Measurements from ENCODE around the gene FLT3LG.

DNA sequence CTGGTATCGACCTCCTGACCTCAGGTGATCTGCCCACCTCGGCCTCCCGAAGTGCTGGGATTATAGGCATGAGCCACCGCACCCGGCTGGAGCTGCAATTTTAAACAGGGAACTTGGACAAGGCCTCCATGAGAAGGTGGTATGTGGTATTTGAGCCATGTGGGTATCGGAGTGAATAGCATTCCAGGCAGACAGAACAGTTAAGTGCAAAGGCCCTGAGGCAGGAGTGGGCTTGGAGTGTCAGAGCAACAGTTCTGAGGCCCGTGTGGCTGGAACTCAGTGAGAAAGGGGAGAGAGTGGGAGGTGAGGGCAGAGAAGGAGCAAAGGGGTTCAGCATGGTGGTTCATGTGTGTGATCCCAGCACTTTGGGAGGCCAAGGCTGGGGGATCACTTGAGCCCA, 56.7 kb downstream of the FLT3LG start:
- TF ChIP-seq, protein P1, sequence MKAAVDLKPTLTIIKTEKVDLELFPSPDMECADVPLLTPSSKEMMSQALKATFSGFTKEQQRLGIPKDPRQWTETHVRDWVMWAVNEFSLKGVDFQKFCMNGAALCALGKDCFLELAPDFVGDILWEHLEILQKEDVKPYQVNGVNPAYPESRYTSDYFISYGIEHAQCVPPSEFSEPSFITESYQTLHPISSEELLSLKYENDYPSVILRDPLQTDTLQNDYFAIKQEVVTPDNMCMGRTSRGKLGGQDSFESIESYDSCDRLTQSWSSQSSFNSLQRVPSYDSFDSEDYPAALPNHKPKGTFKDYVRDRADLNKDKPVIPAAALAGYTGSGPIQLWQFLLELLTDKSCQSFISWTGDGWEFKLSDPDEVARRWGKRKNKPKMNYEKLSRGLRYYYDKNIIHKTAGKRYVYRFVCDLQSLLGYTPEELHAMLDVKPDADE (IDR thresholded peaks at IDR 0.05): no peak
- TF ChIP-seq, protein P2, sequence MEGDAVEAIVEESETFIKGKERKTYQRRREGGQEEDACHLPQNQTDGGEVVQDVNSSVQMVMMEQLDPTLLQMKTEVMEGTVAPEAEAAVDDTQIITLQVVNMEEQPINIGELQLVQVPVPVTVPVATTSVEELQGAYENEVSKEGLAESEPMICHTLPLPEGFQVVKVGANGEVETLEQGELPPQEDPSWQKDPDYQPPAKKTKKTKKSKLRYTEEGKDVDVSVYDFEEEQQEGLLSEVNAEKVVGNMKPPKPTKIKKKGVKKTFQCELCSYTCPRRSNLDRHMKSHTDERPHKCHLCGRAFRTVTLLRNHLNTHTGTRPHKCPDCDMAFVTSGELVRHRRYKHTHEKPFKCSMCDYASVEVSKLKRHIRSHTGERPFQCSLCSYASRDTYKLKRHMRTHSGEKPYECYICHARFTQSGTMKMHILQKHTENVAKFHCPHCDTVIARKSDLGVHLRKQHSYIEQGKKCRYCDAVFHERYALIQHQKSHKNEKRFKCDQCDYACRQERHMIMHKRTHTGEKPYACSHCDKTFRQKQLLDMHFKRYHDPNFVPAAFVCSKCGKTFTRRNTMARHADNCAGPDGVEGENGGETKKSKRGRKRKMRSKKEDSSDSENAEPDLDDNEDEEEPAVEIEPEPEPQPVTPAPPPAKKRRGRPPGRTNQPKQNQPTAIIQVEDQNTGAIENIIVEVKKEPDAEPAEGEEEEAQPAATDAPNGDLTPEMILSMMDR (conservative IDR thresholded peaks at IDR 0.05; ENCODE audit: low read depth in 2 of 2): no peak
- TF ChIP-seq POLR2AphosphoS5 (IDR thresholded peaks at IDR 0.05; ENCODE audit: low read depth) (no peak), EZH2 (IDR thresholded peaks at IDR 0.05; ENCODE audit: low read depth, unreplicated experiment) (no peak), EZH2phosphoT487 (IDR thresholded peaks at IDR 0.05; ENCODE audit: unreplicated experiment) (no peak), JUNB (IDR thresholded peaks at IDR 0.05; ENCODE audit: unreplicated experiment) (no peak), ZNF331 (CRISPR knock-in tag; IDR thresholded peaks at IDR 0.05; ENCODE audit: low read depth) (no peak), ZNF114 (CRISPR knock-in tag; IDR thresholded peaks at IDR 0.05) (no peak), CREB1 (CRISPR knock-in tag; IDR thresholded peaks at IDR 0.05; ENCODE audit: low read depth) (no peak), NANOG (IDR thresholded peaks at IDR 0.05; ENCODE audit: borderline replicate concordance) (no peak)
- TF ChIP-seq, protein P3, sequence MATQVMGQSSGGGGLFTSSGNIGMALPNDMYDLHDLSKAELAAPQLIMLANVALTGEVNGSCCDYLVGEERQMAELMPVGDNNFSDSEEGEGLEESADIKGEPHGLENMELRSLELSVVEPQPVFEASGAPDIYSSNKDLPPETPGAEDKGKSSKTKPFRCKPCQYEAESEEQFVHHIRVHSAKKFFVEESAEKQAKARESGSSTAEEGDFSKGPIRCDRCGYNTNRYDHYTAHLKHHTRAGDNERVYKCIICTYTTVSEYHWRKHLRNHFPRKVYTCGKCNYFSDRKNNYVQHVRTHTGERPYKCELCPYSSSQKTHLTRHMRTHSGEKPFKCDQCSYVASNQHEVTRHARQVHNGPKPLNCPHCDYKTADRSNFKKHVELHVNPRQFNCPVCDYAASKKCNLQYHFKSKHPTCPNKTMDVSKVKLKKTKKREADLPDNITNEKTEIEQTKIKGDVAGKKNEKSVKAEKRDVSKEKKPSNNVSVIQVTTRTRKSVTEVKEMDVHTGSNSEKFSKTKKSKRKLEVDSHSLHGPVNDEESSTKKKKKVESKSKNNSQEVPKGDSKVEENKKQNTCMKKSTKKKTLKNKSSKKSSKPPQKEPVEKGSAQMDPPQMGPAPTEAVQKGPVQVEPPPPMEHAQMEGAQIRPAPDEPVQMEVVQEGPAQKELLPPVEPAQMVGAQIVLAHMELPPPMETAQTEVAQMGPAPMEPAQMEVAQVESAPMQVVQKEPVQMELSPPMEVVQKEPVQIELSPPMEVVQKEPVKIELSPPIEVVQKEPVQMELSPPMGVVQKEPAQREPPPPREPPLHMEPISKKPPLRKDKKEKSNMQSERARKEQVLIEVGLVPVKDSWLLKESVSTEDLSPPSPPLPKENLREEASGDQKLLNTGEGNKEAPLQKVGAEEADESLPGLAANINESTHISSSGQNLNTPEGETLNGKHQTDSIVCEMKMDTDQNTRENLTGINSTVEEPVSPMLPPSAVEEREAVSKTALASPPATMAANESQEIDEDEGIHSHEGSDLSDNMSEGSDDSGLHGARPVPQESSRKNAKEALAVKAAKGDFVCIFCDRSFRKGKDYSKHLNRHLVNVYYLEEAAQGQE (IDR thresholded peaks at IDR 0.05; ENCODE audit: unreplicated experiment): no peak
- TF ChIP-seq, protein P4, sequence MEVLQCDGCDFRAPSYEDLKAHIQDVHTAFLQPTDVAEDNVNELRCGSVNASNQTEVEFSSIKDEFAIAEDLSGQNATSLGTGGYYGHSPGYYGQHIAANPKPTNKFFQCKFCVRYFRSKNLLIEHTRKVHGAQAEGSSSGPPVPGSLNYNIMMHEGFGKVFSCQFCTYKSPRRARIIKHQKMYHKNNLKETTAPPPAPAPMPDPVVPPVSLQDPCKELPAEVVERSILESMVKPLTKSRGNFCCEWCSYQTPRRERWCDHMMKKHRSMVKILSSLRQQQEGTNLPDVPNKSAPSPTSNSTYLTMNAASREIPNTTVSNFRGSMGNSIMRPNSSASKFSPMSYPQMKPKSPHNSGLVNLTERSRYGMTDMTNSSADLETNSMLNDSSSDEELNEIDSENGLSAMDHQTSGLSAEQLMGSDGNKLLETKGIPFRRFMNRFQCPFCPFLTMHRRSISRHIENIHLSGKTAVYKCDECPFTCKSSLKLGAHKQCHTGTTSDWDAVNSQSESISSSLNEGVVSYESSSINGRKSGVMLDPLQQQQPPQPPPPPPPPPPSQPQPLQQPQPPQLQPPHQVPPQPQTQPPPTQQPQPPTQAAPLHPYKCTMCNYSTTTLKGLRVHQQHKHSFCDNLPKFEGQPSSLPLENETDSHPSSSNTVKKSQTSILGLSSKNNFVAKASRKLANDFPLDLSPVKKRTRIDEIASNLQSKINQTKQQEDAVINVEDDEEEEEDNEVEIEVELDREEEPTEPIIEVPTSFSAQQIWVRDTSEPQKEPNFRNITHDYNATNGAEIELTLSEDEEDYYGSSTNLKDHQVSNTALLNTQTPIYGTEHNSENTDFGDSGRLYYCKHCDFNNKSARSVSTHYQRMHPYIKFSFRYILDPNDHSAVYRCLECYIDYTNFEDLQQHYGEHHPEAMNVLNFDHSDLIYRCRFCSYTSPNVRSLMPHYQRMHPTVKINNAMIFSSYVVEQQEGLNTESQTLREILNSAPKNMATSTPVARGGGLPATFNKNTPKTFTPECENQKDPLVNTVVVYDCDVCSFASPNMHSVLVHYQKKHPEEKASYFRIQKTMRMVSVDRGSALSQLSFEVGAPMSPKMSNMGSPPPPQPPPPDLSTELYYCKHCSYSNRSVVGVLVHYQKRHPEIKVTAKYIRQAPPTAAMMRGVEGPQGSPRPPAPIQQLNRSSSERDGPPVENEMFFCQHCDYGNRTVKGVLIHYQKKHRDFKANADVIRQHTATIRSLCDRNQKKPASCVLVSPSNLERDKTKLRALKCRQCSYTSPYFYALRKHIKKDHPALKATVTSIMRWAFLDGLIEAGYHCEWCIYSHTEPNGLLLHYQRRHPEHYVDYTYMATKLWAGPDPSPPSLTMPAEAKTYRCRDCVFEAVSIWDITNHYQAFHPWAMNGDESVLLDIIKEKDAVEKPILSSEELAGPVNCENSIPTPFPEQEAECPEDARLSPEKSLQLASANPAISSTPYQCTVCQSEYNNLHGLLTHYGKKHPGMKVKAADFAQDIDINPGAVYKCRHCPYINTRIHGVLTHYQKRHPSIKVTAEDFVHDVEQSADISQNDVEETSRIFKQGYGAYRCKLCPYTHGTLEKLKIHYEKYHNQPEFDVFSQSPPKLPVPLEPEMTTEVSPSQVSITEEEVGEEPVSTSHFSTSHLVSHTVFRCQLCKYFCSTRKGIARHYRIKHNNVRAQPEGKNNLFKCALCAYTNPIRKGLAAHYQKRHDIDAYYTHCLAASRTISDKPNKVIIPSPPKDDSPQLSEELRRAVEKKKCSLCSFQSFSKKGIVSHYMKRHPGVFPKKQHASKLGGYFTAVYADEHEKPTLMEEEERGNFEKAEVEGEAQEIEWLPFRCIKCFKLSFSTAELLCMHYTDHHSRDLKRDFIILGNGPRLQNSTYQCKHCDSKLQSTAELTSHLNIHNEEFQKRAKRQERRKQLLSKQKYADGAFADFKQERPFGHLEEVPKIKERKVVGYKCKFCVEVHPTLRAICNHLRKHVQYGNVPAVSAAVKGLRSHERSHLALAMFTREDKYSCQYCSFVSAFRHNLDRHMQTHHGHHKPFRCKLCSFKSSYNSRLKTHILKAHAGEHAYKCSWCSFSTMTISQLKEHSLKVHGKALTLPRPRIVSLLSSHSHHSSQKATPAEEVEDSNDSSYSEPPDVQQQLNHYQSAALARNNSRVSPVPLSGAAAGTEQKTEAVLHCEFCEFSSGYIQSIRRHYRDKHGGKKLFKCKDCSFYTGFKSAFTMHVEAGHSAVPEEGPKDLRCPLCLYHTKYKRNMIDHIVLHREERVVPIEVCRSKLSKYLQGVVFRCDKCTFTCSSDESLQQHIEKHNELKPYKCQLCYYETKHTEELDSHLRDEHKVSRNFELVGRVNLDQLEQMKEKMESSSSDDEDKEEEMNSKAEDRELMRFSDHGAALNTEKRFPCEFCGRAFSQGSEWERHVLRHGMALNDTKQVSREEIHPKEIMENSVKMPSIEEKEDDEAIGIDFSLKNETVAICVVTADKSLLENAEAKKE (CRISPR knock-in tag; IDR thresholded peaks at IDR 0.05): no peak
